SK-N-SH treated with all-trans-retinoic acid at 6 μM for 48 hours (cell line): ENCODE data around the gene AGBL5.

ENCODE experiments used
- CSDC2 ChIP-seq: fragments of 250-450 bp; sonication (Bioruptor Pico); IDR thresholded peaks from 2 replicates; pipeline ENCODE4 v1.5.0; 2020; ENCODE audit warnings: mild to moderate bottlenecking, moderate library complexity
- ISL1 ChIP-seq: fragments of 250-450 bp; sonication (Bioruptor Pico); IDR thresholded peaks from 2 replicates; pipeline ENCODE4 v2.1.2; 2022; ENCODE audit warnings: mild to moderate bottlenecking, moderate library complexity
- PPARA ChIP-seq: fragments of 250-450 bp; sonication (Bioruptor Pico); IDR thresholded peaks from 2 replicates; pipeline ENCODE4 v1.5.0; 2020; ENCODE audit warnings: mild to moderate bottlenecking, borderline replicate concordance
- ZFP3 ChIP-seq: fragments of 250-450 bp; sonication (Bioruptor Pico); IDR thresholded peaks from 2 replicates; pipeline ENCODE4 v1.5.0; 2020; ENCODE audit warnings: mild to moderate bottlenecking, moderate library complexity
- TF ChIP-seq, protein P1 (sequence below): fragments of 250-450 bp; sonication (Bioruptor Pico); IDR thresholded peaks from 2 replicates; pipeline ENCODE4 v1.5.1; 2020; ENCODE audit warnings: low read depth, mild to moderate bottlenecking, moderate library complexity

DNA sequence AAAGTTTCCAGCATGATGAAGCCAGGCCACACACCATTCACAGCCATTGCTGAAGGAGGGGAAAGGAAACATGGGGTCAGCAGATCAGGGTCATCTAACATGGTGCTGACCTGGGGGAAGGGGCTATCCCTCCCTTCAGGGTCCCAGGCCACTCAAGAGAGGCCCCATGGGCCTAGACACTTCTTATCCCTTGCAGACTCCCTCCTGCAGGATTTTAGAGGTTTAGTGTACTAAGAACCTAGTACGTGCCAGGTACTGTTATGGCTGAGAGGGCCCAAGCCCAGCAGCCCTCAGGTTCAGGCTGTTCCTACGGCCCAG is 43.9 kb downstream of the AGBL5 start:
- TF ChIP-seq CSDC2 (no peak), PPARA (CRISPR knock-in tag) (no peak), ISL1 (no peak), ZFP3 (CRISPR knock-in tag) (no peak)
- TF ChIP-seq, protein P1, sequence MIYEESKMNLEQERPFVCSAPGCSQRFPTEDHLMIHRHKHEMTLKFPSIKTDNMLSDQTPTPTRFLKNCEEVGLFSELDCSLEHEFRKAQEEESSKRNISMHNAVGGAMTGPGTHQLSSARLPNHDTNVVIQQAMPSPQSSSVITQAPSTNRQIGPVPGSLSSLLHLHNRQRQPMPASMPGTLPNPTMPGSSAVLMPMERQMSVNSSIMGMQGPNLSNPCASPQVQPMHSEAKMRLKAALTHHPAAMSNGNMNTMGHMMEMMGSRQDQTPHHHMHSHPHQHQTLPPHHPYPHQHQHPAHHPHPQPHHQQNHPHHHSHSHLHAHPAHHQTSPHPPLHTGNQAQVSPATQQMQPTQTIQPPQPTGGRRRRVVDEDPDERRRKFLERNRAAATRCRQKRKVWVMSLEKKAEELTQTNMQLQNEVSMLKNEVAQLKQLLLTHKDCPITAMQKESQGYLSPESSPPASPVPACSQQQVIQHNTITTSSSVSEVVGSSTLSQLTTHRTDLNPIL (CRISPR knock-in tag) = no peak
